ENCODE measurements around the gene ST3GAL3. TPM values are rescaled to one million over a fixed set of nuclear protein-coding genes. Genes with fewer than 3 reads are reported as not detected.

Gene ST3GAL3
- total and polyA plus RNA-seq, 2 donors (not counting 1 experiment from before 2014, with no cell fraction given) = 13.7 to 16.3 TPM

DNA sequence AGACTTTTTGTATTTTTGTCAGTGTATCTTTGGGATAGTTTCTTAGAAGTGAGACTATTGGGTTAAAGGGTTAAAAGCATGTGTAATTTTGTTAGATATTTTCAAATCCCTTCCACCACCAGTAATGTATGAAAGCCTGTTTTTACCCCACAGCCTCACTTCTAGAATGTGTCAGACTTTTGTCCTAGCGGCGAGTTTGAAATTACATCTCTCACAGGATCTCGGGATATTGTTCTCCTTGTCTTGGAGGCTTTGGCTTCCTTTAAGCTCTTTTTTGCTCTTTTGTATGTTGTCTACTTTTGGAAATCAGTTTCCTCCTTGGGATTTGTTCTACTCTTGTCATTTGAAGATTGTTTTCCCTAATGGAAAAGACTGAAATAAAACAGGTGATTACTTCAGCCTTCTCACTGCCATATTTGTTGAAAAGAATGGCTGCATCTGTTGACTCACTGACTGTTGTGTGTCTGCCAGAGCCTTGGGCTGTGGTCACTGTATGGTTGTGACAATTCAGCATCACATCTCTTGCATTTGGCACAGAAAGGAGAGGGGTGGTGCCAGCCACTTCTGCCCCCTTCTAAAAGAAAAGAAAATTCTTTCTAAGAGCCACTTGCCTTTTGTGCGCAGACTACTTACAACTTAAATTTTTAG lies 22.6 kb downstream of the ST3GAL3 start:
- Histone ChIP-seq H3K36me3 (ENCODE audit: control insufficient read depth, insufficient read depth, low read length) (no peaks in the 10 kb centered on the region), H3K4me1 (ENCODE audit: control insufficient read depth, extremely low read depth, insufficient read depth, low read length) (no peaks in the 10 kb centered on the region), H3K4me3 (replicated peaks in 1 of 4; ENCODE audit: control extremely low read depth in 1 of 4, insufficient read depth in 1 of 4, low read depth in 3 of 4, low read length in 4 of 4) (no peak overlapping the region), H3K9me3 (ENCODE audit: control insufficient read depth, insufficient read depth, low read depth, low read length) (no peaks in the 10 kb centered on the region), H3K27me3 (ENCODE audit: control insufficient read depth, insufficient read depth, low read length) (no peaks in the 10 kb centered on the region), H3K79me2 (ENCODE audit: control insufficient read depth, insufficient read depth, low read length) (peaks cover 6% of the 10 kb centered on the region), H4K20me1 (ENCODE audit: control insufficient read depth, extremely low read depth, insufficient read depth, low read length) (no peaks in the 10 kb centered on the region), H3K4me2 (ENCODE audit: extremely low read depth, insufficient read depth, low read length) (no peak overlapping the region), H3K9ac (ENCODE audit: insufficient read depth, low read length) (no peak overlapping the region), H2AFZ (ENCODE audit: low read length) (no peak overlapping the region), H3K27ac (ENCODE audit: insufficient read depth, low read length) (no peak overlapping the region)
- DNase-seq (ENCODE audit: low read depth in 2 of 2) = peak in 1 of 2 donors; percentile 52
- no peak for TF ChIP-seq EZH2 (IDR thresholded peaks at IDR 0.05; ENCODE audit: low read length, missing control alignments)
- TF ChIP-seq, protein P1, sequence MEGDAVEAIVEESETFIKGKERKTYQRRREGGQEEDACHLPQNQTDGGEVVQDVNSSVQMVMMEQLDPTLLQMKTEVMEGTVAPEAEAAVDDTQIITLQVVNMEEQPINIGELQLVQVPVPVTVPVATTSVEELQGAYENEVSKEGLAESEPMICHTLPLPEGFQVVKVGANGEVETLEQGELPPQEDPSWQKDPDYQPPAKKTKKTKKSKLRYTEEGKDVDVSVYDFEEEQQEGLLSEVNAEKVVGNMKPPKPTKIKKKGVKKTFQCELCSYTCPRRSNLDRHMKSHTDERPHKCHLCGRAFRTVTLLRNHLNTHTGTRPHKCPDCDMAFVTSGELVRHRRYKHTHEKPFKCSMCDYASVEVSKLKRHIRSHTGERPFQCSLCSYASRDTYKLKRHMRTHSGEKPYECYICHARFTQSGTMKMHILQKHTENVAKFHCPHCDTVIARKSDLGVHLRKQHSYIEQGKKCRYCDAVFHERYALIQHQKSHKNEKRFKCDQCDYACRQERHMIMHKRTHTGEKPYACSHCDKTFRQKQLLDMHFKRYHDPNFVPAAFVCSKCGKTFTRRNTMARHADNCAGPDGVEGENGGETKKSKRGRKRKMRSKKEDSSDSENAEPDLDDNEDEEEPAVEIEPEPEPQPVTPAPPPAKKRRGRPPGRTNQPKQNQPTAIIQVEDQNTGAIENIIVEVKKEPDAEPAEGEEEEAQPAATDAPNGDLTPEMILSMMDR (conservative IDR thresholded peaks at IDR 0.05 in 1 of 2, IDR thresholded peaks at IDR 0.05 in 1 of 2; ENCODE audit: low read depth in 1 of 2, low read length in 2 of 2) = no peak

DNA sequence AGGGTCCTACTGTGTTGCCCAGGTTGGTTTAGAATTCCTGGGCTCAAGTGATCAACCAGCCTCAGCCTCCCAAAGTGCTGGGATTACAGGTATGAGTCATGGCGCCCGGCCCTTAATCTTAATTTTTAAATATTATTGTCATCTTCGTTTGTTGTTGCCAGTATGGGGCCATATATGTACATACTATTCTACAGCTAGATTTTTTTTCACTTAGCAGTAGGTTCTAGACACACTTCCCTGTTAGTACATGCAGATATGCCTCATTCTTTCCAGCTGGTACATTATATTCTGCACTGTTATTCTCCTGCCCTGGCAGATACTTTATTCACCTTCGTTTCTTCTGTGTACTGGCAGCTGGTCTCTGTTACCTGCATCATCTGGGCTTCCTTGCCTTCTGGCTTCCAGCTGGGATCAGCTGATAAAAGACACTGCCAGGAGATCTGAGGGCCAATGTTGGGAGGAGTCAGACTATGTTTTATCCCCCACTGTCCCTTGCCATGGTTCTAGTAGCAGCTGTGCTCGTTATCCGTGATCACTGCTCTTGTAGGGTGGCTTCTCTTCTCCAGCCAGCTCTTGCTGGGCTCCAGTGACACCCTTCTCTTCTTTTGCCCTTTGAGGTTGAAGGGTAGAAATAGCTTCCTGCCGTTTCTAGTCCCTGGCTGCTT lies 24.7 kb downstream of the ST3GAL3 start:
- no peak overlapping the region for H2AFZ ChIP-seq (ENCODE audit: low read length)
- H3K27me3 ChIP-seq (ENCODE audit: control insufficient read depth, insufficient read depth, low read length) = no peaks in the 10 kb centered on the region
- H3K36me3 ChIP-seq (ENCODE audit: control insufficient read depth, insufficient read depth, low read length) = peaks cover 2% of the 10 kb centered on the region
- H4K20me1 ChIP-seq (ENCODE audit: control insufficient read depth, extremely low read depth, insufficient read depth, low read length) = no peaks in the 10 kb centered on the region
- no peaks in the 10 kb centered on the region for H3K9me3 ChIP-seq (ENCODE audit: control insufficient read depth, insufficient read depth, low read depth, low read length)
- peaks cover 6% of the 10 kb centered on the region for H3K79me2 ChIP-seq (ENCODE audit: control insufficient read depth, insufficient read depth, low read length)
- H3K4me2 ChIP-seq (ENCODE audit: extremely low read depth, insufficient read depth, low read length) = no peak overlapping the region
- H3K4me1 ChIP-seq (ENCODE audit: control insufficient read depth, extremely low read depth, insufficient read depth, low read length) = no peaks in the 10 kb centered on the region
- H3K4me3 ChIP-seq (replicated peaks in 1 of 4; ENCODE audit: control extremely low read depth in 1 of 4, insufficient read depth in 1 of 4, low read depth in 3 of 4, low read length in 4 of 4) = no peak overlapping the region
- no peak for DNase-seq (ENCODE audit: low read depth in 2 of 2)
- H3K9ac ChIP-seq (ENCODE audit: insufficient read depth, low read length) = peak overlapping the region; percentile 30
- H3K27ac ChIP-seq (ENCODE audit: insufficient read depth, low read length) = no peak overlapping the region
- TF ChIP-seq, protein P1 (conservative IDR thresholded peaks at IDR 0.05 in 1 of 2, IDR thresholded peaks at IDR 0.05 in 1 of 2; ENCODE audit: low read depth in 1 of 2, low read length in 2 of 2) = no peak
- no peak for TF ChIP-seq EZH2 (IDR thresholded peaks at IDR 0.05; ENCODE audit: low read length, missing control alignments)

GRCh38 chr1:43736819-43737218 lies 29.5 kb downstream of the ST3GAL3 start:
- Histone ChIP-seq H3K9ac (ENCODE audit: insufficient read depth, low read length) (no peak overlapping the region), H3K9me3 (ENCODE audit: control insufficient read depth, insufficient read depth, low read depth, low read length) (no peaks in the 10 kb centered on the region), H3K79me2 (ENCODE audit: control insufficient read depth, insufficient read depth, low read length) (peaks cover 6% of the 10 kb centered on the region), H3K36me3 (ENCODE audit: control insufficient read depth, insufficient read depth, low read length) (peaks cover 2% of the 10 kb centered on the region), H2AFZ (ENCODE audit: low read length) (no peak overlapping the region), H3K4me3 (replicated peaks in 1 of 4; ENCODE audit: control extremely low read depth in 1 of 4, insufficient read depth in 1 of 4, low read depth in 3 of 4, low read length in 4 of 4) (no peak overlapping the region), H3K4me1 (ENCODE audit: control insufficient read depth, extremely low read depth, insufficient read depth, low read length) (no peaks in the 10 kb centered on the region), H3K4me2 (ENCODE audit: extremely low read depth, insufficient read depth, low read length) (no peak overlapping the region), H4K20me1 (ENCODE audit: control insufficient read depth, extremely low read depth, insufficient read depth, low read length) (no peaks in the 10 kb centered on the region), H3K27me3 (ENCODE audit: control insufficient read depth, insufficient read depth, low read length) (no peaks in the 10 kb centered on the region), H3K27ac (ENCODE audit: insufficient read depth, low read length) (no peak overlapping the region)
- no peak for DNase-seq (ENCODE audit: low read depth in 2 of 2)
- TF ChIP-seq, protein P1 (conservative IDR thresholded peaks at IDR 0.05 in 1 of 2, IDR thresholded peaks at IDR 0.05 in 1 of 2; ENCODE audit: low read depth in 1 of 2, low read length in 2 of 2) = no peak
- TF ChIP-seq EZH2 (IDR thresholded peaks at IDR 0.05; ENCODE audit: low read length, missing control alignments) = no peak
